ENCODE measurements around the gene ZNFX1. TPM values are rescaled to one million over a fixed set of nuclear protein-coding genes. Genes with fewer than 3 reads are reported as not detected.
A peak's percentile ranks its signal among the peaks of the same experiment; 100 is the strongest.

ZNFX1 gene
- total RNA-seq, 2 donors from 2014 or later, result 8.1 to 8.9 TPM

- no peak for DNase-seq
- Mint-ChIP-seq H3K4me3 (no peak overlapping the region), H3K4me1 (no peaks in the 10 kb centered on the region), H3K36me3 (ENCODE audit: low read depth) (no peaks in the 10 kb centered on the region), H3K27me3 (ENCODE audit: insufficient read depth) (peaks cover 5% of the 10 kb centered on the region), H3K9me3 (peaks cover 10% of the 10 kb centered on the region), H3K27ac (no peak overlapping the region)
- Histone ChIP-seq H3K27me3 (ENCODE audit: control insufficient read depth, insufficient read depth, low read length, poor library complexity, severe bottlenecking) (no peaks in the 10 kb centered on the region), H3K4me3 (ENCODE audit: low read length) (no peak overlapping the region), H3K9me3 (ENCODE audit: control insufficient read depth, low read length) (peaks cover 7% of the 10 kb centered on the region), H3K4me1 (ENCODE audit: control insufficient read depth, insufficient read depth, low read length) (no peaks in the 10 kb centered on the region), H3K27ac (ENCODE audit: low read depth, low read length) (no peak overlapping the region), H3K9ac (ENCODE audit: extremely low read depth, low read length, poor library complexity, severe bottlenecking) (no peak overlapping the region), H3K36me3 (ENCODE audit: control insufficient read depth, insufficient read depth, low read length) (no peaks in the 10 kb centered on the region)
- WGBS, 2 experiments (ENCODE audit: insufficient coverage in 1 of 2, insufficient read length in 1 of 2), result 95 to 100% methylated on average over 1 of the region's 1 CpG
- no peak for TF ChIP-seq CTCF (conservative IDR thresholded peaks at IDR 0.05)
These were observed 67.6 kb downstream of the ZNFX1 start for GRCh38 chr20:49210101-49210756.

DNA sequence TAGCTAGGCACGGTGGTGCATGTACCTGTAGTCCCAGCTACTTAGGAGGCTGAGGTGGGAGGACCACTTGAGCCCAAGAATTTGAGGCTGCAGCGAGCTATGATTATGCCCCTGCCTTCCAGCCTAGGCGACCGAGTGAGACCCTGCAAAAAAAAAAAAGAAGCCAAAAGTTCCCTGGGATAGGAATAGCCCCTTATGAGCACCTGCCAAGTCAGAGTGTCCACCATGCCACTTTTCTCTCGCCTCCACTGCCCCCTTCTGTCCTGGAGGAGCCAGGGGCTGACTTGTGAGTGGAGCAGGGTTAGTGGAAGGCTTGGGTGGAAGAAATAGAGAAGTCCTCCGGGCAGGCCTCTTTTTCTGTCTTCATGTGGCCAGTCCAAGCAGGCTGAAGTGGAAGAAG, 70.8 kb downstream of the ZNFX1 start:
- H3K4me1 Mint-ChIP-seq, result no peaks in the 10 kb centered on the region
- WGBS, 2 experiments (ENCODE audit: insufficient coverage in 1 of 2, insufficient read length in 1 of 2), result 89 to 90% methylated on average over 3 to 6 of the region's 6 CpGs
- peaks cover 7% of the 10 kb centered on the region for H3K9me3 ChIP-seq (ENCODE audit: control insufficient read depth, low read length)
- no peak overlapping the region for H3K4me3 Mint-ChIP-seq
- no peaks in the 10 kb centered on the region for H3K4me1 ChIP-seq (ENCODE audit: control insufficient read depth, insufficient read depth, low read length)
- H3K36me3 Mint-ChIP-seq (ENCODE audit: low read depth), result no peaks in the 10 kb centered on the region
- peaks cover 10% of the 10 kb centered on the region for H3K9me3 Mint-ChIP-seq
- TF ChIP-seq CTCF (conservative IDR thresholded peaks at IDR 0.05), result peak; percentile 31
- H3K9ac ChIP-seq (ENCODE audit: extremely low read depth, low read length, poor library complexity, severe bottlenecking), result no peak overlapping the region
- no peak overlapping the region for H3K4me3 ChIP-seq (ENCODE audit: low read length)
- peak; percentile 77 for DNase-seq
- no peak overlapping the region for H3K27ac ChIP-seq (ENCODE audit: low read depth, low read length)
- H3K27me3 Mint-ChIP-seq (ENCODE audit: insufficient read depth), result no peaks in the 10 kb centered on the region
- H3K36me3 ChIP-seq (ENCODE audit: control insufficient read depth, insufficient read depth, low read length), result no peaks in the 10 kb centered on the region
- H3K27ac Mint-ChIP-seq, result no peak overlapping the region
- no peaks in the 10 kb centered on the region for H3K27me3 ChIP-seq (ENCODE audit: control insufficient read depth, insufficient read depth, low read length, poor library complexity, severe bottlenecking)

- H3K27me3 Mint-ChIP-seq (ENCODE audit: insufficient read depth), result no peaks in the 10 kb centered on the region
- peaks cover 7% of the 10 kb centered on the region for H3K9me3 Mint-ChIP-seq
- Histone ChIP-seq H3K36me3 (ENCODE audit: control insufficient read depth, insufficient read depth, low read length) (no peaks in the 10 kb centered on the region), H3K27me3 (ENCODE audit: control insufficient read depth, insufficient read depth, low read length, poor library complexity, severe bottlenecking) (no peaks in the 10 kb centered on the region), H3K9me3 (ENCODE audit: control insufficient read depth, low read length) (no peaks in the 10 kb centered on the region), H3K4me1 (ENCODE audit: control insufficient read depth, insufficient read depth, low read length) (no peaks in the 10 kb centered on the region), H3K27ac (ENCODE audit: low read depth, low read length) (no peak overlapping the region), H3K9ac (ENCODE audit: extremely low read depth, low read length, poor library complexity, severe bottlenecking) (no peak overlapping the region), H3K4me3 (ENCODE audit: low read length) (no peak overlapping the region)
- 55 to 93% methylated on average over 2 to 8 of the region's 9 CpGs for WGBS, 2 experiments (ENCODE audit: insufficient coverage in 1 of 2, insufficient read length in 1 of 2)
- no peaks in the 10 kb centered on the region for H3K36me3 Mint-ChIP-seq (ENCODE audit: low read depth)
- no peak overlapping the region for H3K27ac Mint-ChIP-seq
- H3K4me1 Mint-ChIP-seq, result no peaks in the 10 kb centered on the region
- no peak overlapping the region for H3K4me3 Mint-ChIP-seq
- no peak for DNase-seq
- no peak for TF ChIP-seq CTCF (conservative IDR thresholded peaks at IDR 0.05)
These were observed 74.1 kb downstream of the ZNFX1 start for GRCh38 chr20:49203746-49204145.

Data from endodermal cell (in vitro differentiated cells).